ENCODE data around the gene MBP.

The MBP gene

GRCh38 chr18:77008576-77009315, 123.8 kb downstream of the MBP start:
- no peak for DNase-seq (ENCODE audit: low read depth)
- TF ChIP-seq CTCF (conservative IDR thresholded peaks at IDR 0.05; ENCODE audit: low read depth, low read length) = no peak
- H3K4me3 ChIP-seq (ENCODE audit: low read length) = no peak overlapping the region

GRCh38 chr18:77008006-77008405, 124.6 kb downstream of the MBP start:
- DNase-seq (ENCODE audit: low read depth) = no peak
- TF ChIP-seq CTCF (conservative IDR thresholded peaks at IDR 0.05; ENCODE audit: low read depth, low read length) = no peak
- no peak overlapping the region for H3K4me3 ChIP-seq (ENCODE audit: low read length)

- TF ChIP-seq CTCF (conservative IDR thresholded peaks at IDR 0.05; ENCODE audit: low read depth, low read length) = no peak
- no peak overlapping the region for H3K4me3 ChIP-seq (ENCODE audit: low read length)
- no peak for DNase-seq (ENCODE audit: low read depth)
These were observed 125.3 kb downstream of the MBP start for GRCh38 chr18:77007251-77007650.

- DNase-seq (ENCODE audit: low read depth) = no peak
- no peak for TF ChIP-seq CTCF (conservative IDR thresholded peaks at IDR 0.05; ENCODE audit: low read depth, low read length)
- H3K4me3 ChIP-seq (ENCODE audit: low read length) = no peak overlapping the region
These were observed 126.0 kb downstream of the MBP start for GRCh38 chr18:77006305-77007175.

GRCh38 chr18:77005651-77006195, 126.9 kb downstream of the MBP start:
- DNase-seq (ENCODE audit: low read depth) = no peak
- TF ChIP-seq CTCF (conservative IDR thresholded peaks at IDR 0.05; ENCODE audit: low read depth, low read length) = no peak
- H3K4me3 ChIP-seq (ENCODE audit: low read length) = no peak overlapping the region

GRCh38 chr18:77004555-77005380, 127.8 kb downstream of the MBP start:
- no peak for TF ChIP-seq CTCF (conservative IDR thresholded peaks at IDR 0.05; ENCODE audit: low read depth, low read length)
- H3K4me3 ChIP-seq (ENCODE audit: low read length) = no peak overlapping the region
- no peak for DNase-seq (ENCODE audit: low read depth)
